Measurements from ENCODE around the gene CISH.

- TF ChIP-seq CTCF (IDR thresholded peaks at IDR 0.05; ENCODE audit: insufficient read depth, low read length, poor library complexity, severe bottlenecking): no peak
- no peak for TF ChIP-seq EZH2phosphoT487 (conservative IDR thresholded peaks at IDR 0.05; ENCODE audit: low read length)
Measured at GRCh38 chr3:50592568-50592967, 19.0 kb downstream of the CISH start.
